ENCODE results near the gene PAQR8. TPM values are rescaled to one million over a fixed set of nuclear protein-coding genes. Genes with fewer than 3 reads are reported as not detected.
A peak's percentile ranks its signal among the peaks of the same experiment; 100 is the strongest.

The PAQR8 gene
- total RNA-seq, 2 donors from 2014 or later, result 2.6 to 5.6 TPM

GRCh38 chr6:52405243-52405642, 43.3 kb downstream of the PAQR8 start:
- no peak overlapping the region for H3K27ac ChIP-seq
- no peaks in the 10 kb centered on the region for H3K4me1 ChIP-seq
- H3K36me3 ChIP-seq, result no peaks in the 10 kb centered on the region
- H3K9me3 ChIP-seq, result no peaks in the 10 kb centered on the region
- H3K27me3 ChIP-seq, result no peaks in the 10 kb centered on the region
- H3K4me3 ChIP-seq, result no peak overlapping the region
- TF ChIP-seq CTCF (IDR thresholded peaks at IDR 0.05), result no peak
- DNase-seq (ENCODE audit: low spot score), result no peak

DNA sequence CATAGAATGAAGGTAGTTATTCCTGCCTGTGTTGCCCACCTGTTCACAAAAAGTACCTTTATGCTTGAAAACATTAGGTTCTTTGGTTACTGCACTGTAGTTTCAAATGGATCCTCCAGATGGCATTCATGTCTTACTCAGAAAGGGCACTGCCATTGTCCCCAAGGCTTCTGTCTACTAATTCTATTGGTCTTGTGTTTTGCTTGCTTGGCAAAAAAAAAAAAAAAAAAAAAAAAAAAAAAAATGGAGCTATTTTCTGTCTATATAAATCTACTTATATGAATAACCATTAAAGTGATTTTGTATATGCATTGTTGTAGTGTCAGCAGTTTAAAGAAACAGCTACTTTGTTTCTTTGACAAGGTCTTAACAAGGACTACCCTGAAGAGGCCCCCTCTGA, 45.5 kb downstream of the PAQR8 start:
- TF ChIP-seq CTCF (IDR thresholded peaks at IDR 0.05), result peak in 1 of 2 donors; percentile 63
- no peaks in the 10 kb centered on the region for H3K27me3 ChIP-seq
- H3K27ac ChIP-seq, result no peak overlapping the region
- H3K4me1 ChIP-seq, result no peaks in the 10 kb centered on the region
- no peak for DNase-seq (ENCODE audit: low spot score)
- no peaks in the 10 kb centered on the region for H3K36me3 ChIP-seq
- no peaks in the 10 kb centered on the region for H3K9me3 ChIP-seq
- H3K4me3 ChIP-seq, result no peak overlapping the region

DNA sequence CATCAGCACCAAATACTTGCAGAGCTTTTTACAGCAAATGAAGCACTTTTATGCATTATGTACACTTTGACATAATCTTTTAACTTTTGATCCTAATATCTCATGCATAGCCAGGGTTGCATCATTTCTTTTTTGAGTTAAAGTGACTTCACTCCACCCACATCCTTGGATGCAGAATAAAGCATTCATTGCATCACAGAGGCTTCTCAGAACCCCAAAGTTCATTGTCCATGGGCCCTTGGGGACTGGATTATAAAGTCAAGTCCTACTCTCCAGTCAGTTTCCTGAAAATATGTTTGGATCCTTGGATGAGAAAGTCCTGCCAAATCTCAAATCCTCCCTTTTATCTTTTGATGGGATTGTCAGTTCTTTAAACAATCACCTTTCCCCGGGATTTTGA, 47.5 kb downstream of the PAQR8 start:
- Histone ChIP-seq H3K27me3 (no peaks in the 10 kb centered on the region), H3K4me1 (no peaks in the 10 kb centered on the region), H3K36me3 (no peaks in the 10 kb centered on the region)

DNA sequence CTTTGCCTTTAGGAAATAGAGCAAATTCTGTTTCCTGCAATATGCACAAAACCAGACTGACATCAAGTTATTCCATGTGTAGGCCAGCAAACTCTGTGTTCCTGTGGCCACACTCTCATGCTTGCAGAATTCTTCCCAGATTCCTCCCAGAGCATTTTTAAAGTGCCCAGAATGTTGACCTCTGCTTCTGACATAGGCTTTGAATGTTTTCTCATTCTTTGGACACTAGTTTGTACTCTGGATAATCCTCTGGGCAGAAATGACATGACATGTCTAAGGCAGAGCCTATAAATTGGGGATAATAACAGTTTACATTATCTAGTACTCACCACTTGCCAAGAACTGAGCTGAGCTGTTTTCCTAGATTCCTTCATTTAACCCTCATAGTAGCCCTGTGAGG, 49.0 kb downstream of the PAQR8 start:
- DNase-seq (ENCODE audit: low spot score), result no peak
- Histone ChIP-seq H3K4me3 (no peak overlapping the region), H3K9me3 (no peaks in the 10 kb centered on the region), H3K4me1 (no peaks in the 10 kb centered on the region), H3K36me3 (no peaks in the 10 kb centered on the region), H3K27me3 (no peaks in the 10 kb centered on the region), H3K27ac (no peak overlapping the region)
- no peak for TF ChIP-seq CTCF (IDR thresholded peaks at IDR 0.05)

More for the DNA sequence above, 47.5 kb downstream of the PAQR8 start:
- H3K4me3 ChIP-seq, result no peak overlapping the region
- H3K9me3 ChIP-seq, result no peaks in the 10 kb centered on the region
- TF ChIP-seq CTCF (IDR thresholded peaks at IDR 0.05), result no peak
- H3K27ac ChIP-seq, result no peak overlapping the region
- DNase-seq (ENCODE audit: low spot score), result no peak

DNA sequence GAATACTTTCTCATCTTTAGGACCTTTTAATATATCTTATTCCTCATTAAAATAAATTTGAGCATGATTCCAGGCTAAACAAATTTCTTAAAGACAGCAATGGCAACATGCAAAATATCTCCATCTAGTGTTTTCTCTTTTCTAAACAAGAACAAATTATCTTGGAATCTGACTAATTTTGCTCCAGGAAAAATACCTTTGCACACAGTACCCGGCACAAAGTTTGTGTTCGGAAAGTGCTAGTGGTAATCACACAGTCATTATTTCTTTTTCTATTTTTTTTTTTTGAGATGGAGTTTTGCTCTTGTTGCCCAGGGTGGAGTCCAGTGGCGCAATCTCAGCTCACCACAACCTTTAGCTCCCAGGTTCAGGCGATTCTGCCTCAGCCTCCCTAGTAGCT, 50.0 kb downstream of the PAQR8 start:
- no peak for TF ChIP-seq CTCF (IDR thresholded peaks at IDR 0.05)
- peaks cover 0 to 3% of the 10 kb centered on the region in 2 donors for H3K4me1 ChIP-seq
- H3K36me3 ChIP-seq, result no peaks in the 10 kb centered on the region
- DNase-seq (ENCODE audit: low spot score), result no peak
- no peak overlapping the region for H3K4me3 ChIP-seq
- H3K27ac ChIP-seq, result no peak overlapping the region
- no peaks in the 10 kb centered on the region for H3K27me3 ChIP-seq
- no peaks in the 10 kb centered on the region for H3K9me3 ChIP-seq

DNA sequence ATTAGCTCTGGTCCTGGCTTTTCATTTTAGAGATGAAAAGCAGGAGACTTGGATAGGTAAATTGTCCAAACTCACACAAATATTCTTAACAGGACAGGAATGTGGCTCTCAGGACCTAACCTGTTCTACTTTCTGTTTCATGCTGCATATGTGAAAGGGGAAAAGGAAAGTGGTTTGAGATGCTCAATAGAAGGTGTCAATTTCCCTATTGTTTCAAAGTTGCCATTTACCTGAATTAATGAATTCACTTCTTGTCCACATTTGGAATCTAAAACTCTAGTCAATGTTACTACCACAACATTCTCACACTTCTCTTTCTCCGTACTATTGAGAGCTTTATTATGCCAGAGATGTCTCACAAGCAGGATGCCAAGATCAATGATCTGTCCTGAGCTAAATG, 53.4 kb downstream of the PAQR8 start:
- no peak overlapping the region for H3K27ac ChIP-seq
- no peak for DNase-seq (ENCODE audit: low spot score)
- H3K4me1 ChIP-seq, result peaks cover 0 to 29% of the 10 kb centered on the region in 2 donors
- no peak overlapping the region for H3K4me3 ChIP-seq
- no peaks in the 10 kb centered on the region for H3K27me3 ChIP-seq
- no peak for TF ChIP-seq CTCF (IDR thresholded peaks at IDR 0.05)
- no peaks in the 10 kb centered on the region for H3K36me3 ChIP-seq
- H3K9me3 ChIP-seq, result no peaks in the 10 kb centered on the region
